GM19099 (cell line): ENCODE data around the gene PLXNA3.
A peak's percentile ranks its signal among the peaks of the same experiment; 100 is the strongest.

ENCODE experiments used
- POLR2A ChIP-seq: IDR thresholded peaks from 3 replicates; pipeline ENCODE4 v1.6.1; 2011; ENCODE audit warnings: low read depth; ENCODE audit not compliant: insufficient read length; ENCODE audit errors: extremely low read depth

The PLXNA3 gene

GRCh38 chrX:154515966-154516655 lies 58.0 kb downstream of the PLXNA3 start, which contains the start of gene FAM3A:
Gene FAM3A (minus strand): TSS chrX:154516232. CDS start chrX:154515772, 460 bp downstream.
- TF ChIP-seq POLR2A = peak; percentile 75

DNA sequence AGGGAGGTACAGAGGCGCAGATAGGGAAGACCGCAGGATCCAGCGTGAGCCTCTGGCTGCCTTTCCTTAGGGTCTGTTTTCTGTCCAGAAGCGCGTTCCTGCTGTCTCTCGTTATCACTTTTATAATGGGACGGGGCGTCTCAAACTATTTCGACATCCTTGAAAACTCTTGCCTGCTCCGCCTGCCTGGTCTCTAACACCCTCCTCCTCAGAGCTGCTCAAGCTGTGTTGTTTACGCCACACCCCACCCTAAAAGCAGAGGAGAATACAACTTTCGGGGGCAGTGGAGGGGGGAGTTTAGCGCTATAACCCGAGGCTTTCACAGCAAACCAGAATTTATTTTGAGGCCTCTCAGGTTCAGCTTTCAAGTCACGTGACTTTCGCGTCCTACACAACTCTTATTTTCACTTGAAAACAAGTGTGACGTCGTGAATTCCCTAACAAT lies 58.6 kb downstream of the PLXNA3 start:
- no peak for TF ChIP-seq POLR2A

DNA sequence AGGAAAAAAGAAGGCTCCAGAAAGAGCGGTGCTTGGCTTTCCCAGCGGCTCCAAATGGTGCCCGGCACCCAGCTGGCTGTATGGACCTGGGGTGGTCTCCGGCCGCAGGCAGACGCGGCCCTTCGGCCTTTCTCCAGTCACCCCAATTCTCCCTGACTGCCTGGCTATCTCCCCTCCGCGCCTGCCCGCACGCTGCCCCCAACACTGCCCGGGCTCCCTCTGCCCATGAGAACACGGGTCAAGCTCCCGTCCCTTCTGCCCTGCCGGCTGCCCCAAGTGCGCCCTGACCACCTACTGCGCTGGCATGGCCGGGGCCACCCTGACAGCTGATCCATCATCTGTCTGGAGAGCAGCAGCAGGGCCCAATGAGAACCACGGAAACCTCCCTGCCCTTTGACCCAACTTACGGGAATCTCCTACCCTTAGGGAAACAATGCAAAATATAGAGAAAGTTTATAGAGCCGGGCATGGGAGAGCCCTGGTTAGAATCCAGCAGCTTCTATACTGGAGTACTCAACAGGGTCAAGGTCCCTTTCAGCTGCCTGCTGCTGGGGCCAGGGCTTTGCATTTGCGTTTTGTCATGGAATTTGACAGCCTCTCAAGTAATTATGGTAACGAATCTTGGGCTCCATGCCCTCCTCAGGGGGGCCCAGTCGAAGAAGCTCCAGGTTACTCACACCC lies 59.2 kb downstream of the PLXNA3 start:
- no peak for TF ChIP-seq POLR2A

DNA sequence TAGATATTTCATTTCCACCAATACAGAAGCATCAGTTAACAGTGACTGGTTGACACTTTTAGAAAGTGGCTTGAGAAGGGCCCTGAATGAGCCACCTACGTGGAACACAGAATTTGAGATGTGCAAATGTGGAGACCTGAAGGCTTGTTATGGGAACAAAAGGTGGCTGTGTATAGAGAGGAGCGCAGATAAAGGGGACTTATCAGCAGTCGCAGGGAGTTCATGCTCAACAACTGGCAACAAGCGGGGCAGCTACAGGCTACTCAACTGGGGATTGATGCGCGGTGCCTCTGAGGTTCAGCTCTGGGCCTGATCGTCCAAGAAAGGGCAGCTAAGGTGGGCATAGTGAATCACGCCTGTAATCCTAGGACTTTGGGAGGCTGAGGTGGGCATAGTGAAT lies 61.3 kb downstream of the PLXNA3 start:
- TF ChIP-seq POLR2A = no peak

- TF ChIP-seq POLR2A = no peak
Observed at GRCh38 chrX:154525606-154526490, 67.8 kb downstream of the PLXNA3 start.

DNA sequence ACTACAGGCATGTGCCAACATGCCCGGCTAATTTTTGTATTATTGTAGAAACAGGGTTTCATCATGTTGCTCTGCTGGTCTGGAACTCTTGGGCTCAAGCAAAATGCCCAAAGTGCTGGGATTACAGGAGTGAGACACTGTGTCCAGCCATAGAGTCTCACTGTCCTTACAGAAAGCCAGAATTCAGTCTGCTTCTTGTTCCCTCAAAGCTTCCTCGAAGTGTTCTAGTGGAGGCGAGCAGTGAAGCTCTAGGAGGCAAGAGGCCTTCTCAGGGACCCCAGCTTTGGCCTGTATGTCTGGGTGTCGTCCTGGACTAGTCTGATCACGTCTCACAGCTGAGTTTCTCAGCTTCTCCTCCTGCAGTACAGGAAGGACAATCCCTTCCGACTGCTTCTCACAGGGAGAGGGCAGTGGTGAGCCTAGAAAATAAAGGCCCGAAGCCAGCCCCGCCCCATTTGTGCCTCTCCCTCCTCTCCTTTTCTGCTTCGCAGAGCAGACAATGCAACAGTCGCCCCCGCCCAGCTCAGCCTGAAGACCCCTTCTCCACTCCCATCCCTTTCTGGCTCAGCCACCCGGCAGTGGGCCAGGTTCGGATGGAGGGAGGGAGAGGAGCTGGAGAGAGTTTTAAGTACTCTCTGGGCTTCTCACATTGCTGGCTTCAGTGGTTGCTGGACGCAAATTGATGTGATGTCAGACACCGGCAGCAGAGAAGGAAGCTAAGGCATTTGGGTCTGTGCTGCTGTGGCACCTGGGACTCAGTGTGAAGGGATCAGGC lies 69.0 kb downstream of the PLXNA3 start:
- peak; percentile 41 for TF ChIP-seq POLR2A
